Kasumi-1 (cell line): Measurements from ENCODE around the gene COQ8B.
"Not testable (repeated sequence)": the region's sequence is repeated elsewhere in the genome, so short reads cannot be mapped to it uniquely, and the experiment has no call there.

Experiments
- DNase-seq, 2 experiments: peaks; one replicate each; lab custom pipeline; 2025; lab: John Stamatoyannopoulos, UW

Gene COQ8B

DNA sequence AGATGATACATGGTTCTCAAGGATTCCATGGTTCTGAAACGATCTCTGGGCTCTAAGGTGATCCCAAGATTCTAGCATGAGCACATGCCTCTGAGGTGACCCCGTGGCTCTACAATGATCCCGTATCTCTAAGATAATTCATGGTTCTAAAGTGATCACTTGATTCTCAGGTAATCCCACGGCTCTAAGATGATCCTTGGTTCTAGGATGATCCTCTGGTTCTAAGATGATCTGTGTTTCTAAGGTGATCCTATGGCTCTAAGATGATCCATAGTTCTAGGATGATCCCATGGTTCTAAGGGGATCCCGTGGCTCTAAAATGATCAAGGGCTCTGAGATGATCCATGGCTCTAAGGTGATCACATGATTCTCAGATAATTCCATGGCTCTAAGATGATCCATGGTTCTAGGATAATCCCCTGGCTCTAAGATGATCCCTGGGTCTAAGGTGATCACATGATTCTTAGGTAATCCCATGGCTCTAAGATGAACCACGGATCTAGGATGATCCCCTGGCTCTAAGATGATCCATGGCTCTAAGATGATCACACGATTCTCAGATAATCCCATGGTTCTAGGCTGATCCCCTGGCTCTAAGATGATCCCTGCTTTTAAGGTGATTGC lies 47.6 kb downstream of the COQ8B start:
- DNase-seq = no peak

DNA sequence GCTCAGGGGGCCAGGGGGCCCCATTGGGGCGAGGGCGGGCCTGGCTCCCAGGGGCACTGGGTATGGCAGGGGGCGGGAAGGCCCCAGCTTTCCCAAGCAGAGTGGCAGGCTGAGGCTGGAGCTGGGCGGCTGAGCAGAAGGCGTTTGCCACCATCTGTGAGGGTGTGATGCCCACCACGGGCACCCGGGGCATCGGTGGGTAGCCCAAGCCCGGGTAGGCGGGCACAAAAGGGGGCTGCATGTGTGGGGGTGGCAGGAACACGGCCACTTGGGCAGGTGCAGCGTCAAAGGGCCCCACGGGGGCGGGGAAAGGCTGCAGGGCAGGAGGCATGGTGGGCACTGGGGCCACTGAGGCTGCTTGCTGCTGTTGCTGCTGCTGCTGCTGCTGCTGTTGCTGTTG lies 49.1 kb downstream of the COQ8B start:
- DNase-seq = no peak

DNA sequence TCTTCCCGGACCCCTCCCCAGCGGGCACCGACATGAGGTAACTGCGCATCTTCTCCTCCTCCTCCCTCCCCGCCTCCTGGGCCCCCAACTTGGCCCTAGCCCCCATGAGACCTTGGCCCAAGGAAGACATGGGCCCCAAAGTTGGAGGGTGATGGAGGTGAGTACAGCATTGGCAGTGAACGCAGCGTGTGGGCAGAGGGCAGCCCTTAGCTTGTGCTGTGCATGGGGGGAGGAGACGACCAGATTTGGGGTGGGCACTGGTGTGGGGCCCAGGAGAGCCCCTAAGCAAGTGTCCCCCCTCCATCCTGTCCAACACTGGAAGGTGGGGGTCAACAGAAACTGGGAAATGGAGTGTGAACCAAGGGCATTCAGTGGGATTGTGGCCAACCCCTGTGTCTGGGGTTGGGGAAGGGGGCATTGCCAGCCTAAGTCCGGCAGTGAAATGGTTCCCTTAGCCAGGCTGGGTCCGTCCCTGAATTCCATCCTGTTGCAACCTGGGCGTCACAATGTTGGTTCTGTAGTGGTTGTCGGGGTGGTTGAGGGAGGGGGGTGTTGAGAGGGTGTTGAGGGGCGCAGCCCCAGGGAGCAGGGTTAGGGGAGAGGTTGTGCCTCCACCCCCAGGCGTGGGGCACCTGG lies 49.8 kb downstream of the COQ8B start:
- DNase-seq = no peak

DNA sequence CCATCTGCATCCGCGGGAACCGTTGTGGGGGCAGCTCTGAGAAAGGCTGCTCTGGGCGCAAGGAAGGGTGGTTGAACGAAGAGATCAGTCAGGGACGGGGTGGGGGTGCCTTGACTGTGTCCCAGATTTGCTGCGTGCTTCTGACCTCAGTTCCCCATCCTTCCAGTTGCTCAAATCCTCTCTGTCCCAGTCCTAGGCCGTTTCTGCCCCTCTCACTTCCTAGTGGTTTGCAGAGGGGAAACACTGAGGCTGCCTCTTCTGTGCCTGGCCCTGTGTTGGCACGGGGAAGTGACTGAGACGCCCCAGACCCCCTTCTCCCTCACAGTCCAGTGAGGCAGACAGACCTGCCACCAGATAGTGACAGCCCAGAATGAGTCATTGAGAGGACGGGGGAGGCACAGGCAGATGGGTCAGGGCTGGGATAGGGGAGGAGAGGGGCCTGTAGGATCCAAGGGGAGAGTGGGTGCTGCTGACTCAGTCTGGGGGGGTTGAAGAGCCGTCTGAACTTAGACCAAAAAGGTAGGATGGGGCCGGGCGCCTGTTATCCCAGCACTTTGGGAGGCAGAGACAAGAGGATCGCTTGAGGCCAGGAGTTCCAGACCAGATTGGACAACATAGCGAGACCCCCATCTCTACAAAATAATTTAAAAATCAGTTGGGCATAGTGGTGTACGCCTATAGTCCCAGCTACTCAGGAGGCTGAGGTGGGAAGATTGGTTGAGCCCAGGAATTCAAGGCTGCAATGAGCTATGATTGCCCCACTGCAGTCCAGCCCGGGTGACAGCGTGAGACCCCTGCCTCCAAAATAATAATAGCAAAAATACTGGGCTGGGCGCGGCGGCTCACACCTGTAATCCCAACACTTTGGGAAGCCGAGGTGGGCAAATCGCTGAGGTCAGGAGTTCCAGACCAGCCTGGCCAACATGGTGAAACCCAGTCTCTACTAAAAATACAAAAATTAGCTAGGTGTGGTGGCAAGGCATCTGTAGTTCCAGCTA lies 52.7 kb downstream of the COQ8B start:
- DNase-seq = peak; percentile 18 to 42

DNA sequence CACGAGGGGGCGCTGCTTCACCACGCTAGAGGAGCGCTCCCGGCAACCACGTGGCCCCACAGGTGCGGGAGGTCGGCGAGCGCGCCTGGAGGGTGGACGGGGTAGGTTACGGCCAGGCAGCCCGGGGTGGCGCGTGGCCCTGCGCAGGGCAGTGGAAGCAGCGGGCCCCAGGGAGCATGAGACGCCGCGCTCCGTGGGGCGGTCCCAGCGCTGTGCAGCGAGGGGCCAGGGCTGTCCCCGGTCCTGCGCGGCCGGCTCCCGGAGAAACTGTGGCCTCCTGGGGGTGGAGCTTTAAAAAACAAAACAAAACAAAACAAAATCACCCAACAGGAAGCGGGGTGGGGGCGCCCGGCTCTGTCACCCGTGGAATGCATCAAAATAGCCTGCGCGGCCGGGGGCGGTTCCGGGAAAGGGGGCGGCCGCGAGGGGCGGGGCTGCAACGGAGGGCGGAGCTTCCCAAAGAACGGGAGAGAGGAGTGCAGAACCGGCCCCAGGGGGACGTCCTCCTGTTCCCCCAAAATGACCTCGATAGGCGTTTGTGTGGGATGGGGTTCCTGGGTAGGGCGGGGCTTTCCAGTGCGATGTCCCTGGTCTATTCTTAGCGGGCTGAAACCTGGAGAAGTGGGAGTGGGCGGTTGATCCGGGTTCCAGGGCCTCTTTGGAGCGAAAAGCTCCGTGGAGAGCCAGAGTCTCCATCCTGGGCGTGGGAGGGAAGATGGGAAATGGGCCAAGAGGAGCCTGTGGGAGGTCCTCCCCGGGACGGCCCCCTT lies 53.6 kb downstream of the COQ8B start:
- peak; percentile 63 to 66 for DNase-seq

DNA sequence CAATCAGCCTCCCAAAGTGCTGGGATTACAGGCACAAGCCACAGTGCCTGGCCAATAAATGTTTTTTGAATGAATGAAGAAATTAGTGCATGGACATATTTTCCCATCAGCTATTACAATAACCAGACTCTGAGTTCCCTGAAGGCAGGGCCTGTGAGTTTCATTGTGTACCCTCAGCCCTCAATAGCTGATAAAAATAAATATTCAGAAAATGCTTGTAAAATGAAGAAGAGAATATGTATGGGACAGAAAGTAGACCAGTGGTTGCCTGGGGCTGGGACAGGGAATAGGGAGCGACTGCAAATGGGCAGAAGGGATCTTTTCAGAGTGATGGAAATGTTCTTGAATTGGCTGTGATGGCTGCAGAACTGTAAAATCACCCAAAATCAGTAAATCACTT lies 55.1 kb downstream of the COQ8B start:
- DNase-seq = no peak

DNA sequence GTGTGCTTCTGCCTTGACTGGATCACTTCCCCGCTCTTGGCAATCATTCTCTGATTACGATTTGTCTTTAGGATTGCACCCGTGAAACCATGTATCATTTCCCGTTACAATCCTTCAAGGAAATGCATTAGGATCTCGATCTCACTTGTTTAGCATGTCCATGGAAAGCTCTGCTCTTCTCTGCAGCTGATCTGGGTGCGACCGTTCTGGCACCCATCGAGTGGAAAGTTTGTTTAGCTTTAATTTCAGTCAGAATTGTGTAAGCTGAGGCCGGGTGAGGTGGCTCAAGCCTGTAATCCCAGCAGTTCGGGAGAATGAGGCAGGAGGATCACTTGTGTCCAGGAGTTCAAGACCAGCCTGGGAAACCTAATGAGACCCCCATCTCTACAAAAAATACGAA lies 57.1 kb downstream of the COQ8B start:
- no peak for DNase-seq

DNA sequence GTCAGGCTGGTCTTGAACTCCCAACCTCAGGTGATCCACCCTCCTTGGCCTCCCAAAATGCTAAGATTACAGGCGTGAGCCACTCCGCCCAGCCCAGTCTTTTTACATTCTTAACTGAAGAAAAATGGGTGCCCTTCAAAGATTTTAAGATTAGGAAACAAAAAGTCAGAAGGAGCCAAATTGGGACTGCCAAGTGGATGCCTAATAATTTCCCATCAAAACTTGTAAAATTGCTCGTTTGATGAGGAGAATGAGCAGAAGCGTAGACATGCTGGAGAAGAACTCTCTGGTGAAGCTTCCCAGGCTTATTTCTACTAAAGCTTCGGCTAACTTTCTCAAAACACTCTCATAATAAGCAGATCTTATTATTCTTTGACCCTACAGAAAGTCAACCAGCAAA lies 57.6 kb downstream of the COQ8B start:
- DNase-seq = no peak

DNA sequence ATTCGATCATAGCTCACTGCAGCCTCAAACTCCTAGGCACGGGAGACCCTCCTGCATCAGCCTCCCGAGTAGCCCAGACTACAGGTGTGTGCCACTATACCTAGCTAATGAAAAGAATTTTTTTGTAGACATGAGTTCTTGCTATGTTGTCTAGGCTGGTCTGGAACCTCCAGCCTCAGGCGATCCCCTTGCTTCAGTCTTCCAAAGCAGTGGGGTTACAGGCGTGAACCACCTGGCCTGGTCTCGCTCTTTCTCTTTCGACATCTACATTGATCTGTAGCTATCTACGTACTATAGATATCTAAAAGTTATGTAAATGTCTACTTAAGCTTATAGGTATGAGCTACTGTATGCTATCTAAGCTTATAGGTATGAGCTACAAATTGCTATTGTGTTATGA lies 58.7 kb downstream of the COQ8B start:
- DNase-seq = no peak

DNA sequence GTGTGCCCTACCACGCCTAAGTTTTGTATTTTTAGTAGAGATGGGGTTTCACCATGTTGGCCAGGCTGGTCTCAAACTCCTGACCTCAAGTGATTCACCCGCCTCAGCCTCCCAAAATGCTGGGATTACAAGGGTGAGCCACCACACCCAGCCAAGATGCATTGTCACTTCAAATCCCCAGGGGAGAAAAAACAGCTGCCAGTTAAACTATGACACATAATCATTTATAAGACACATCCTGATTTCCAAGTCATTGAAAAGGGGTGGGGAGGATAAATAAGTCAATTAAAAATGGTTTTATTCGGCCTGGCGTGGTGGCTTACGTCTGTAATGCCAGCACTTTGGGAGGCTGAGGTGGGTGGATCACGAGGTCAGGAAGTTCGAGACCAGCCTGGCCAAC lies 61.0 kb downstream of the COQ8B start:
- DNase-seq = not testable (repeated sequence)

DNA sequence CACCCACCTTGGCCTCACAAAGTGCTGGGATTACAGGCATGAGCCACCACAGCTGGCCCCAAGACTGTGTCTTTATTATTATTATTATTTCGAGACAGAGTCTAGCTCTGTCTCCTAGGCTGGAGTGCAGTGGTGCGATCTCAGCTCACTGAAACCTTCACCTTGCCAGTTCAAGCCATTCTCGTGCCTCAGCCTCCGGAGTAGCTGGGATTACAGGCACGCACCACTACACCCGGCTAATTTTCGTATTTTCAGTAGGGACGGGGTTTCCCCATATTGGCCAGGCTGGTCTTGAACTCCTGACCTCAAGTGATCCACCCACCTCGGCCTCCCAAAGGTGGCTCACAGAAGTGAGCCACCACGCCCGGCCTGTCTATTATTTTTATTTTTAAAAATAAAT lies 64.4 kb downstream of the COQ8B start:
- DNase-seq = not testable (repeated sequence)

DNA sequence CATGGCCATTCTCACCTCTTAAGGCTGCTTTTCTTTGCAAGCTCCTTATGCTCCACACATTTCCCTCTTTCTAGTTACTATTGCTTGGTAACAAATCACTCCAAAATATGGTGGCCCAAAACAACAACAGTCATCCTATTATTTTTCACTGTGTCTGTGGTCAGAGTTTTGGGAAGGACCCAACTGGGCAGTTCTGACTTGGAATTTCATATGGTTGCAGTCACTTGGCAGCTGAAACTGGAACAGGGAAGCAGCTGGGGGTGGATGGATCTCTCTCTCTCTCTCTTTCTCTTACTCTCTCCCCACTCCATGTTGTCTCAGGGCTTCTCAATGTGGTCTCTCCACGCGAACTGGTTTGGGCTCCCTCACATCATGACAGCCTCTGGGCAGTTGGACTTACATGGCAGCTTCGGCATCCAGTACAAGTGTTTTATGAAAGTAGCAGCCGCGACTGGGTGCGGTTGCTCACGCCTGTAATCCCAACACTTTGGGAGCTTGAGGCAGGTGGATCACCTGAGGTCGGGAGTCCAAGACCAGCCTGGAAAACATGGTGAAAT lies 65.9 kb downstream of the COQ8B start:
- DNase-seq = no peak

DNA sequence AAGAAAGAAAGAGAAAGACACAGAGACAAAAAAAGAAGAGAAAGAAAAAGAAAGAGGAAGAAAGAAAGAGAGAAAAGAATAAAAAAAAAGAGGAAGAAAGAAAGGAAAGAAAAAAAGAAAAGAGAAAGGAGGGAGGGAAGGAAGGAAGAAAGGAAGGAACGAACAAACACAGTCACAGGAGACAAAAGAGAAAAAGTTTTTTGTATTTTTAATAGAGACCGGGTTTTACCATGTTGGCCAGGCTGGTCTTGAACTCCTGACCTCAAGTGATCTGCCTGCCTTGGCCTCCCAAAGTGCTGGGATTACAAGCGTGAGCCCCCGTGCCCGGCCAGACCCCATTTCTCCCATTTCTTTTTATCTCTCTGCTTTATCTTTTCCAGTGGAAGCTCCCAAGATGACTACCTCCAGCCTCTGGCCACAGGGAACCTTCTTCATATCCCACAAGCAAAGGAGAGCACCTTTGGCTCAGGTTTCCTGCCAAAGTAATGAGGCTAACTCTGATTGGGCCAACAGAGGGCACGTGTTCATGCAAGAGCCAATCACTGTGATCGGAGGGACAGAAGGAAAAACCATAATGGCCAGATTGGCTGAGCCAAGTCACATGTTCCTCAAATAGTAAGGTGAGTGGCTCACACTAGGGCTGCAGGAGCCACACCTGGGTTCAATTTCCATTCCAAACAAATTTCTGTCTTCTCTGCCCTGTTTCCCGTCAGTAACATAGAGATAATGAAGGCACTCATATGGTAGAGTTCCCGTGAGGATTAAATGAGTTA lies 66.6 kb downstream of the COQ8B start:
- DNase-seq = not testable (repeated sequence)

DNA sequence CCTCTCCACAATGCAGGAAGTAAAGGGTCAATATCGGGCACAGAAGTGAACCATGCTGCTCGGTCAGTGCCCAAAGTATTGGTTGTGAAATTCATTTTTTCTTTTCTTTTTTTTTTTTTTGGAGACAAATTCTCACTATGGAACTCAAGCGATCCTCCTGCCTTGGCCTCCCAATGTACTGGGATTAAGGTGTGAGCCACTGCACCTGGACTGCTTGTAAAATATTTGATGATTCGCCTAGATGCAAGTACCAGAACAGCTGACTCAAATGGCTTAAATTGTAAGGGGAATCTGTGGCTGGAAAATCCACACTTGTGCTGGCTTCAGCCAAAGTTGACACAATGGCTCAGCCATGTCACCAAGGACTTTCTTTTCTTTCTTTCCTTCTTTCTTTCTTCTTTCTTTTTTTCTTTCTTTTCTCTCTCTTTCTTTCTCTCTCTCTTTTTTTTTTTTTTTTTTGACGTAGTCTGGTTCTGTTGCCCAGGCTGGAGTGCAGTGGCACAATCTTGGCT lies 69.9 kb downstream of the COQ8B start:
- no peak for DNase-seq

DNA sequence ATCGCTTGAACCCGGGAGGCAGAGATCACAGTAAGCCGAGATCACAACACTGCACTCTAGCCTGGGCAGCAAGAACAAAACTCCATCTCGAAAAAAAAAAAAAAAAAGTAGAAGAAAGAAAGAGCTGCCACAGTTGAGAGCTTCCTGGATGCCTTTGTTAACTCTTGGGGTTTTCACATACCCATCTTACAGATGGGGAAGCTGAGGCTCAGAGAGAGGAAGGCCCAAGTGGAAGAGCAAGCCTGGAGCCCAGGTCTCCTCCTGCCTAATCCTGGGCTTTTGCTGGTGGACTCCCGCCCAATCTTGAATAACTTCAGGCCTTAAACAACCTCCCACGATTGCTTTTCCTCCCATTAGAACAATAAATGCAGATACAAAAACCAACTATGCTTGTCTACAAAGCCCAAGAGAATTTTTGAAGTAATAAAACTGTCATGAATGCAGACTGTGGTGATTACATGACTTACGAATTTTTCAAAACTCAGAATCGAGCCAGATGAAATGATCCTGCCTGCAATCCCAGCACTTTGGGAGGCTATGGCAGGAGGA lies 73.9 kb downstream of the COQ8B start:
- no peak for DNase-seq

DNA sequence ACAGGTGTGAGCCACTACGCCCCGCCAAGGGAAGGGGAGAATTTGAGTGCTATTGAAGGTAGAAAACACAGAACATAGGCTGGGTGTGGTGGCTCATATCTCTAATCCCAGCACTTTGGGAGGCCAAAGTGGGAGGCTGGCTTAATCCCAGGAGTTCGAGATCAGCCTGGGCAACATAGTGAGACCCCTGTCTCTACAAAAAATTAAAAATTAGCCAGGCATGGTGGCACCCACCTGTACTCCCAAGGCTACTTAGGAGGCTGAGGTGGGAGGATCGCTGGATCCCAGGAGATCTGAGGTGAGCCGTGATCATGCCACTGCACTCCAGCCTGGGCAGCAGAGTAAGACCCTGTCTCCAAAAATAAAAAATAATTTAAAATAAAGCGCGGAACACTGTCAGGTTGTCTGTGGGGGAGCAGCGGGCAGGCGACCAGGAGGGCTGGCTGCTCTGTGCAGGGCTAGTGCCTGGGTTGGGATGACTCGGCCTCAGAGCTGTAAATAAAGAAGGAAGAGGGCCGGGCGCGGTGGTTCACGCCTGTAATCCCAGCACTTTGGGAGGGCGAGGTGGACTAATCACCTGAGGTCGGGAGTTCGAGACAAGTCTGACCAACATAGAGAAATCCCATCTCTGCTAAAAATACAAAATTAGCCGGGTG lies 74.5 kb downstream of the COQ8B start:
- no peak for DNase-seq
